Inflammatory macrophage treated with lipopolysaccharide for 1 hour (primary cell): Measurements from ENCODE around the gene ZNF79.

Experiments used
- DNase-seq, 2 donors: peaks; one replicate each; pipeline ENCODE4 v3.0.0-alpha.2; 2020 to 2022

Gene ZNF79

GRCh38 chr9:127430415-127430814 is 6.2 kb downstream of the ZNF79 start:
- DNase-seq, result no peak

- DNase-seq, result no peak
Measured at GRCh38 chr9:127437497-127438264, 13.5 kb downstream of the ZNF79 start.

GRCh38 chr9:127438394-127438793 is 14.2 kb downstream of the ZNF79 start:
- no peak for DNase-seq

GRCh38 chr9:127444283-127444920 is 20.2 kb downstream of the ZNF79 start:
- no peak for DNase-seq

- DNase-seq, result no peak
Measured at GRCh38 chr9:127444921-127445850, 21.0 kb downstream of the ZNF79 start.

- no peak for DNase-seq
Measured at GRCh38 chr9:127445851-127446712, 21.9 kb downstream of the ZNF79 start.

GRCh38 chr9:127446713-127447415 is 22.7 kb downstream of the ZNF79 start:
- no peak for DNase-seq

- peak in 1 of 2 donors; percentile 22 for DNase-seq
Measured at GRCh38 chr9:127447416-127448111, 23.4 kb downstream of the ZNF79 start.

GRCh38 chr9:127448112-127448805 is 24.1 kb downstream of the ZNF79 start:
- no peak for DNase-seq

- no peak for DNase-seq
Measured at GRCh38 chr9:127449332-127449966, 25.3 kb downstream of the ZNF79 start.

- DNase-seq, result no peak
Measured at GRCh38 chr9:127450243-127450760, 26.1 kb downstream of the ZNF79 start.

GRCh38 chr9:127450830-127451607 is 26.8 kb downstream of the ZNF79 start, which contains the start of the genes LRSAM1 and RPL12:
TSS of gene LRSAM1 (plus strand) at chr9:127451510. CDS start at chr9:127454528, 3,018 bp downstream.
TSS of gene RPL12 (minus strand) at chr9:127451406. CDS start at chr9:127451317, 89 bp downstream.
- peak; percentile 88 to 100 for DNase-seq

- peak in 1 of 2 donors; percentile 42 for DNase-seq
Measured at GRCh38 chr9:127451608-127451857, 27.4 kb downstream of the ZNF79 start.

- DNase-seq, result peak; percentile 28 to 33
Measured at GRCh38 chr9:127451858-127452656, 27.9 kb downstream of the ZNF79 start.

GRCh38 chr9:127452691-127453090 is 28.5 kb downstream of the ZNF79 start:
- no peak for DNase-seq

- DNase-seq, result peak; percentile 74
Measured at GRCh38 chr9:127455324-127455992, 31.3 kb downstream of the ZNF79 start.

GRCh38 chr9:127457191-127457878 is 33.2 kb downstream of the ZNF79 start:
- DNase-seq, result no peak
